ENCODE results near the gene CDC123. TPM values are rescaled to one million over a fixed set of nuclear protein-coding genes. Genes with fewer than 3 reads are reported as not detected.

Gene CDC123
- total and polyA plus RNA-seq, 12 donors: 41.1 to 119 (median 55.7) TPM

DNA sequence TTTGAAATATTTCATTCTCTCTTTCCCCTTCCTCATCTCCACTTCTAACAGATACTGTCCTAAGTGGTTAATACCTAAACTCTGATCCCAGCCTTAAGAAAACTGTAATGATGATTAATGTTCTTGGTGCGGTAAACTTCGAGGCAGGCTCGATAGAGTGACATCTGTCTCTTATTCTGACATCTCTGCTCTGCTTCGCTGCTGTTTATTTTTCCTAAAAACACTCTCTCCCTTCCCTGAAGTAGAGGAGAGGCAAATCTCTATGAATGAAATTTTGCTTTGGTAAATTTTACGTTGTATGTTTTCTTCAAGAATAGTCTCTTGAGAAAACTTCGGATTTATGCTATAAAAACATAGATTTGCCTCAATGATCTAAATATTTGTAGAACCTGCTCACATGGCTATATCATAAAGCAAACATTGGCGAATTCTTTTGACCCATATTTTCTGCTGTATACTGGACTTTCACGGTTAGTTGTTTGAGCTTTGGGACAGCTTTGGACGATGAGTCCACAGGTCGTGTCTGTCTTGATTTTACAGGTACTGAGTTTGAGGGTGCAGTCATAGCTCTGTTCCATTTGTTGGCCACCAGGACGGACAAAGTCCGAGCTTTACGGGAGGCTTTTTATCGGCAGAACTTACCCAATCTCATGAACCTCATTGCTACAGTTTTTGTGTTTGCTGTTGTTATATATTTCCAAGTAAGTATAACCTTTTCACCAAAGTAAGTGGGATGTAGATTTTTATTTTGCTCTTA, 39.4 kb upstream of the CDC123 start:
- Histone ChIP-seq H3K36me3 (replicated peaks in 1 of 2) (peaks cover 0 to 29% of the 10 kb centered on the region in 2 donors), H3K4me1 (replicated peaks in 1 of 2) (no peaks in the 10 kb centered on the region), H3K4me3 (no peak overlapping the region), H3K9me3 (replicated peaks in 1 of 3) (no peaks in the 10 kb centered on the region), H3K27ac (no peak overlapping the region), H3K27me3 (no peaks in the 10 kb centered on the region)
- WGBS, 4 donors: 91 to 95% (median 93%) methylated on average over 14 of the region's 14 CpGs
- no peak for DNase-seq
- intact Hi-C loops (cut with DNase I): no loop called here
- TF ChIP-seq, protein P1, sequence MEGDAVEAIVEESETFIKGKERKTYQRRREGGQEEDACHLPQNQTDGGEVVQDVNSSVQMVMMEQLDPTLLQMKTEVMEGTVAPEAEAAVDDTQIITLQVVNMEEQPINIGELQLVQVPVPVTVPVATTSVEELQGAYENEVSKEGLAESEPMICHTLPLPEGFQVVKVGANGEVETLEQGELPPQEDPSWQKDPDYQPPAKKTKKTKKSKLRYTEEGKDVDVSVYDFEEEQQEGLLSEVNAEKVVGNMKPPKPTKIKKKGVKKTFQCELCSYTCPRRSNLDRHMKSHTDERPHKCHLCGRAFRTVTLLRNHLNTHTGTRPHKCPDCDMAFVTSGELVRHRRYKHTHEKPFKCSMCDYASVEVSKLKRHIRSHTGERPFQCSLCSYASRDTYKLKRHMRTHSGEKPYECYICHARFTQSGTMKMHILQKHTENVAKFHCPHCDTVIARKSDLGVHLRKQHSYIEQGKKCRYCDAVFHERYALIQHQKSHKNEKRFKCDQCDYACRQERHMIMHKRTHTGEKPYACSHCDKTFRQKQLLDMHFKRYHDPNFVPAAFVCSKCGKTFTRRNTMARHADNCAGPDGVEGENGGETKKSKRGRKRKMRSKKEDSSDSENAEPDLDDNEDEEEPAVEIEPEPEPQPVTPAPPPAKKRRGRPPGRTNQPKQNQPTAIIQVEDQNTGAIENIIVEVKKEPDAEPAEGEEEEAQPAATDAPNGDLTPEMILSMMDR (IDR thresholded peaks at IDR 0.05): no peak
- TF ChIP-seq POLR2A (IDR thresholded peaks at IDR 0.05): no peak

GRCh38 chr10:12158111-12158510, 37.9 kb upstream of the CDC123 start:
- peaks cover 0 to 39% of the 10 kb centered on the region in 2 donors for H3K36me3 ChIP-seq (replicated peaks in 1 of 2)
- H3K4me3 ChIP-seq: no peak overlapping the region
- no peak overlapping the region for H3K27ac ChIP-seq
- intact Hi-C loops (cut with DNase I): no loop called here
- H3K4me1 ChIP-seq (replicated peaks in 1 of 2): no peaks in the 10 kb centered on the region
- 84 to 91% (median 86%) methylated on average over 3 of the region's 3 CpGs for WGBS, 4 donors
- no peaks in the 10 kb centered on the region for H3K9me3 ChIP-seq (replicated peaks in 1 of 3)
- H3K27me3 ChIP-seq: no peaks in the 10 kb centered on the region
- TF ChIP-seq POLR2A (IDR thresholded peaks at IDR 0.05): no peak
- TF ChIP-seq, protein P1 (IDR thresholded peaks at IDR 0.05): no peak
- DNase-seq: no peak

DNA sequence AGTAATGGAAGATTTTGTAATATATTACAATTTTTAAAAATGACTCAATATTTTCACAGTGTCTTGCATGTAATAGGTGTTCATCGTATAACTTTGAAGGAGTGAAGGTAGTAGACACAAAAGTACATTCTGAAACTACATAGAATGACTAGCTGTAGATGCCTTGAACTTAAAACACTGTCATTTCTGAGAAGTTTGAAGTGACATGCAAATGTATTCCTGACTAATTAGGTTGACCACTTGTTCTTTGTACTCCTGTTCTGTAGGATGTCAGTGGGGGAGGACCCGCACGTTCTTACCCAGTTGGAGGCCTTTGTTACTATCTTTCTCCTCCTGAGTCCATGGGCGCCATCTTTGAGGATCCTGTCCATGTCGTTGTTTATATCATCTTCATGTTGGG, 35.3 kb upstream of the CDC123 start:
- Histone ChIP-seq H3K4me3 (no peak overlapping the region), H3K4me1 (replicated peaks in 1 of 2) (no peaks in the 10 kb centered on the region), H3K9me3 (replicated peaks in 1 of 3) (no peaks in the 10 kb centered on the region), H3K27me3 (no peaks in the 10 kb centered on the region), H3K27ac (no peak overlapping the region), H3K36me3 (replicated peaks in 1 of 2) (peaks cover 0 to 46% of the 10 kb centered on the region in 2 donors)
- 93 to 96% (median 96%) methylated on average over 5 of the region's 5 CpGs for WGBS, 4 donors
- no peak for TF ChIP-seq POLR2A (IDR thresholded peaks at IDR 0.05)
- TF ChIP-seq, protein P1 (IDR thresholded peaks at IDR 0.05): no peak
- no peak for DNase-seq
- intact Hi-C loops (cut with DNase I): no loop called here

- 95 to 98% (median 98%) methylated on average over 6 of the region's 6 CpGs for WGBS, 4 donors
- H3K4me3 ChIP-seq: no peak overlapping the region
- no peaks in the 10 kb centered on the region for H3K4me1 ChIP-seq (replicated peaks in 1 of 2)
- no peaks in the 10 kb centered on the region for H3K9me3 ChIP-seq (replicated peaks in 1 of 3)
- no peaks in the 10 kb centered on the region for H3K27me3 ChIP-seq
- DNase-seq: no peak
- peaks cover 0 to 55% of the 10 kb centered on the region in 2 donors for H3K36me3 ChIP-seq (replicated peaks in 1 of 2)
- TF ChIP-seq, protein P1 (IDR thresholded peaks at IDR 0.05): no peak
- no peak for TF ChIP-seq POLR2A (IDR thresholded peaks at IDR 0.05)
- H3K27ac ChIP-seq: no peak overlapping the region
- intact Hi-C loops (cut with DNase I): no loop called here
Observed at GRCh38 chr10:12162927-12163326, 33.1 kb upstream of the CDC123 start.

All from adrenal gland (tissue), 12 donors.